GM19395 (cell line): ENCODE data around the gene KCNMB2.
"Not testable (repeated sequence)": the region's sequence is repeated elsewhere in the genome, so short reads cannot be mapped to it uniquely, and the experiment has no call there.

Source experiments
- ATAC-seq: cut with Tn5 transposase; IDR thresholded peaks from one replicate; pipeline ENCODE4 v1.9.1; 2021; ENCODE audit warnings: mild to moderate bottlenecking, moderate library complexity; ENCODE audit not compliant: unreplicated experiment

KCNMB2 gene

GRCh38 chr3:178518660-178519396 lies 17.4 kb upstream of the KCNMB2 start:
- ATAC-seq = peak; percentile 85

GRCh38 chr3:178519701-178520100 lies 16.5 kb upstream of the KCNMB2 start:
- ATAC-seq = no peak

- no peak for ATAC-seq
These were observed 15.8 kb upstream of the KCNMB2 start for GRCh38 chr3:178520451-178520850.

DNA sequence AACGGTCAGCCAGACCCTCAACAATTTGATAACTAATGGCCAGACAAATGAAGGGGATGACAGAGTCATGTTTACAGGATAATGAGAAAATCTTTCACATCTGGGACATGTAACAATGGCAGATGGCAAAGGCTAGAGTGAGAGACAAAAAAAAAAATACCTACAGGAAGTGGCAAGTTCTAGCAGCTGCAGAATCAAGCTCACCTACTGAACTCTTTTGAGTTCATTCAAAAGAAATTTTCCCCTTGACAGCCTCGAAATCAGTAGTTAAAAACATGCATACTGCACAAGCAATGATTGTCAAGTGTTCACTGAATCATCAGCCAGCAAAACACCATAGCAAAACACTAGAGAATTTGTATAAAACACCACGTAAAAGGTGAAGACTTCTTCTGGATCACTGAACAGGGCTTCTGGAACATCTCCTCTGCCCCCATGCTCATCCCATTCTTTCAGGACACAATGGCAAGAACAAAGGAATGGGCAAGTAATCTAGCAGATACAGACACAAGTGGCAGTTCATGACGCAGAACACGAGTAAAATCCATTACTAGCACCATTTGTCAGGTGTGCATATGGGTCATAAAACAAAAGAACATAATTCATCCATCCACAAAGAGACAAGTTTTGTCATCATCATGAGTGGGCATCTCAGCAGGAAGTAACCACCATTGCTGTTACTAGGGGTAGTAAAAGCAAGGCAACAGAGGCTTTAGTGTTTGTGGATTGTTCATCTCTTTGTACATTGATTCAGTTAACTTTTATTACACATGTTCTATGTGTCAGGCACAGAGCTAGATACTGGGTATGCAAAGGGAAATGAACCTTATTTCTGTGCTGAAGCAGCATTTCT lies 13.8 kb upstream of the KCNMB2 start:
- no peak for ATAC-seq

DNA sequence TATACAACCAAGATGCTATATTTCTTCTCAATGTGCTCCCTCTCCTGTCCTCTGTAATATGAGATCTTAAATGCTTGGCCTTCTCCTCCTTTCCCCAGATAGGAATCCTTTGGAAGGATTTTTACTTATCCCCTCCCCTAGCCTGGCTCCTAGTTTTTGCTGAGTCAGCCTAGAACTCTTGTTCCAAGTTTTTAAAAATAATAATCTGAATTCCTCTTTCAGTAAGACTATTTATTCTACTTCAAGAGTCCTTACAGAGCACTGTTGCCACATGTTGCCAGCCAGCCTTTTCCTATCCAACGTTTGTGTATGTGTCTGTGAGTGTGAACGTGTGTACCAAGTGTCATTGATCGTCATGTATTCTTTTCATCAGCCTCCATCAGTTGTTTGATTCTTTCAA lies 11.0 kb upstream of the KCNMB2 start:
- ATAC-seq = no peak

GRCh38 chr3:178526291-178526690 lies 9.9 kb upstream of the KCNMB2 start:
- ATAC-seq = no peak

DNA sequence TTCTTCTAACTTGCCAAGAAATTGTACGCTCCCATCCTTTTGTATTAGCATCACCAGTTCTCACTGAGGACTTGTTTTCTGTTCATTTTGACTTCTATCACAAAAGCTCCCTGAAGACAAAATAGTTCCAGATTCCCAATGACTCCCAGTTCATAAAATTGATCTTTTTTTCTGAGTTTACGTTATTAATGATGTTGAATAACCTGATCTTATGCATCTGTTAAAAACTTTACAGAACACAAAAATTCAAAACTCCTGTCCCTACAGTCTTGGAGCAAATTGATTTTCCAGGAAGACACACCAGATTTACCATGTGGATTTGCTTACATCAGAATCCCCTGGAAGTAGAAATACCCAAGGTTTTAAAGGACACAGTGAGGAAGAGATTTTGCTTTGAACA lies 8.3 kb upstream of the KCNMB2 start:
- no peak for ATAC-seq

GRCh38 chr3:178529606-178530225 lies 6.5 kb upstream of the KCNMB2 start:
- no peak for ATAC-seq

DNA sequence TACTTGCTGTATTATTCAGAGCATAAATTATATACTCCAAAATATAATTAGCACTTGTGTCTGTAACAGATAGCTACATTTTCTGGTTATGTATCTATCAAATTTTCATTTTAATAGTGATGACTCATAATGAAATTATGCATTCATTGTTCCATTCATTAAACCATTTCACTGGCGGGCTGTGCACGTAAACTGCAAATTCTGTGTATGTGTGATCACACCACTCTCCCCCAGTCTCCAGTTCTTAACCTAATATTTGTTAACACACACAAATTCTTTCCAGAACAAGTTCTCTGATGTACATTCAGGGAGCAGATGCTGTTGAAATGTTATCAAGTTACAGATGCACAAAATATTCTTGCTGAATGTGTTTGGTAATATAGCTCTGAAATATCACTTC lies 3.8 kb upstream of the KCNMB2 start:
- ATAC-seq = no peak

- no peak for ATAC-seq
These were observed 978 bp downstream of the KCNMB2 start for GRCh38 chr3:178537122-178537705.

GRCh38 chr3:178538056-178538455 lies 1.8 kb downstream of the KCNMB2 start:
- ATAC-seq = no peak

DNA sequence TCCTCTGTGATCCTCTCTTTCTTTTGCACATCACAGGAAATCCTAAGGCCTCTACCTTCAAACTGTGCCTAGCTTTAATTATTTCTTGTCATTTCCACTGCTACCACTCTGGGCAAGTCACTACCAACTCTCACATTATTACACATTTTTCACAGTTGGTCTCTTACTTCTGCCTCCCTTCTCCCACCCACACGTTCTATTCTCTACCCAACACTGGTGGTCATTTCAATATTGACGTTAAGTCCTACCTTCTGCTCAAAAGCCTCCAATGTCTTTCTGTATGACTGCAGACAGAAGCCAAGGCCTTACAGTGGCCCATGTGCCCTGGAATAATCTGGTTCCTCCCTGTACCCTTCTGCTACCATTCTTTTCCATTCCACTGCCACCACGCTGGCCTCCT lies 3.9 kb downstream of the KCNMB2 start:
- no peak for ATAC-seq

DNA sequence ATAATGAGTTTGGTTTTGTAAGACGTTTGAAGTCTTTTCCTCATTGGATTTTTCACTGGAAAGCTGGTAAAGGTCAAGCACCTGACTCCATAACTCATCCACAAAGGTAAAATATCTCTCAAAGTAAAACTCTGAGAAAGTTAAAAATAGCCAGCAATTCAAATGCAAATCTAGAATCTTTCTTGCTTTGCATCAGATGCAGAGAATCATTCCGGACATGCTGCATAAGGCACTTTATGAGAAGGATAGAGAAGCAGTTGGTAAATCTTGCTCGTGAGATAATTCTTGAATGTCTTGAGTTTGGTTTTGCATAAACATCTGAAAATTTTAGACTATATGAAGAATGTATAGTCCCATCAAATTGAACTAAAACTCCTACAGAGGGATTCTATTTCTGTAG lies 9.1 kb downstream of the KCNMB2 start:
- ATAC-seq = no peak

- ATAC-seq = peak; percentile 75
These were observed 9.8 kb downstream of the KCNMB2 start for GRCh38 chr3:178546079-178546478.

GRCh38 chr3:178549426-178549825 lies 13.2 kb downstream of the KCNMB2 start:
- ATAC-seq = not testable (repeated sequence)

DNA sequence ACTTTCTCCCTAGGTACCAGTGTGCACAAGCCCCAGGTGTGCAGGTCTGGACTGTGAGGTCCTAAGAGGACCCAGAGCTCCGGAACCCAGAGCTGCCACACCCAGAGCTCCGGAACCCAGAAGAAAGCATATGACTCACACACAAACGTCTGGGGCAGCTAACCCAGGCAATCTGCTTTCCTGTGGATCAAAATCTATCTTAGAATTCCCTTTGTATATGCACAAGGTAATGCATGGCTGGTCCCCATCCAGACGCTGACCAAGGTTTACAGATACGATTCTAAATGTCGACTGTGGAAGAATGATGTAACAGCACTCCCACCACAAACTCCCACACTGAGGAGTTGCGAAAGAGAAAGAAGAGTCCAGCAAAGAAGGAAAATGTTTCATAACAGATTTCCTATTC lies 15.7 kb downstream of the KCNMB2 start:
- ATAC-seq = no peak

DNA sequence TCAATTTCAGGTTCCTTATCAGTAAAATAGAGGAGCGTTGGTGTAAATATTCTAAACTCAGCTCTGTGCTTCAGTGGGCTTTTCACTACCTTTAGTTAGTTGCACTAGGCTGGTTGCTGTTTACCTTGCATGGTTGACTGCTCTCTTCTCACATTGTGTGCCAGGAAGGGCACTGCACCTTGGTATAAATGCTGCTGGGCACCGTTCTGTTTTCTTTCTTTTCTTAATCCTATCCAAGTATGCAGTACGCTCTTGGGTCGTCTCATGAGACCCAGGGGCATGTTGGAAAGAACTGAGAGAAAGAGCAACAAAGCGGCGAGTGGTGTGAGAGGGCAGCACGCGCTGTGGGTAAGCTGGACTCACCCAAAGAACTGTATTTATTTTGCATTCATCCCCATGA lies 22.4 kb downstream of the KCNMB2 start:
- no peak for ATAC-seq

DNA sequence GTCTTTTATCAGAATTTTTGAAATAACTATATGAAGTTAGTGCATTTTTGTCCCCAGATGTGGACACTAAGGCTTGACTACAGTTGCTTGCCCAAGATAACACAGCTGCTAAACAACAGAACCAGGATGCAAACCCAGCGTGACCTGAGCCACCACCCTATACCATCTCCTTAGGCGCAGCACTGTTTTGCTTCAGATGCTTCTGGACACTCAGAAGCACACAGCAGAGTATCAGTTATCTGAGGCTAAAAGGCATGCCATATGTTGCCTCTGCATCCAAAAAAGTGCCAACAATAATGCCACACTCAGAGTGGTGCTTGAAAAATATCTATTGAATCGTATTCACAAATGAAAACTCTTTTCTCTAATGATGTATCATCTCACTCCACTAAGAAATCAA lies 24.5 kb downstream of the KCNMB2 start:
- no peak for ATAC-seq

DNA sequence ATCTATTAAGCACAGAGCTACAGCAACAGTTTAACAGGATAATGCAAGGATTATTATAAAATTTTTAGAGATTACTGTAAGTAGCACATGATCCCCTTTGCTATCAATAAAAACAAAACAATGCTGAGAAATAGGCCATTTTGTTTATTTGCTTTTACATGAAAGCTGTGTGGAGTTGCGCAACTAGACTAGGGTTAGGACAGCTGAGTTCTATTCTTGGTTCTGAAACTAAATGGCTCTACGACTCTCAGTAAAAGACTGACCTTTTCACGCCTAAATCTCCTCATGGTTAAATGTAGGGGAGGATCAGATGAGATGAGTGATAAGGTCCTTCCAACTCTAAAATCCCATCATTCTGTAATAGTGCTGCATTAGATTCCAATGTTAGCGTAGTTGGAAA lies 25.0 kb downstream of the KCNMB2 start:
- no peak for ATAC-seq

DNA sequence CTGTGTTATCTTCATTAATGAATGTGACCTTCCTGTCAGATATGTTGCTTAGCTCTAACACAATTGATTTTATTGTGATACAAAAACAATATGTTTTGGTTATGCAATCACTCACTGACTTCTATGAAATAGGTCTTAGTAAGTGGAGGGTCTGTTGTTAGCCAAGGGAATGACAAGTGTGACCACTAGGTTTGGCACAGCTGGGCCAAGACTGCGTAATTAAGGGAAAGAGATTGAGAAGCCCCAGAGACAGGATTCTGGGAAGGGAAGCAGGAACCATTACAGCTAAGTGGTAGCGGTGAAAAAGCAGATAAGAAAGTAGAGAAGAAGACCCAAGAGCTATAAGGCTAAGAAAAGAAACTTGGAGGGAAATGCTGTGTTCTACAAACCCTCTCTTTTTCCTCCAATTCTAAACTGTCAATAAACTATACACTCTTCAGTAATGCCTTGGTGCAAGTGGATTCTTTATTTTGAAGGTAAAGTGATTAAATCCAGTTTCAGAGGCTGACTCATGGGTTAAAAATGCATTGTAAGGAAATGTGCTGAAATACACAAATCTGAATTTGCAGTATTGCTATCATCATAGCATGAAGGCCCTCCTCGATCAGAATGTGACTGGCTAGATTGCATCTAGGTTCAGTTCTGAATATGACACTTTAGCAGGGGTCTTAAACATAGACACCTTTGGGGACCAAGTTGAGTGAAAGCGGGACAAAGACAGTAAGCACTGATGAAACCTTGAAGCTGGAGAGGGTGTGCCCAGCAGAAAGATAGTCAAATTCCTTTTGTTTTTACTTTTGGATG lies 26.1 kb downstream of the KCNMB2 start:
- no peak for ATAC-seq

DNA sequence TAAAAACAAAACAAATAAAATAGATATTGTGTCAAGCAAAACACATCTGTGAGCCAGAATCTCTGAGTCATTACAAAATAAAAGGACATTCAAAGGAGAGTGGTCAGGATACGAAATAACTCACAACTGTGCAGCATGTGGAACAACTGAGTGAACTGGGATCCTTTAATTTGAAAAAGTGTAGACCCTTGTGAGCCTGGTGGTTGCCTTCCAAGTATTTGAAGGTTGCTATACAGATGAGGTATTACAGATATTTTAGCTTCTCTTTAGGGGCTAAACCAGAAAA lies 26.7 kb downstream of the KCNMB2 start:
- ATAC-seq = no peak
